Left ventricle myocardium inferior (tissue), 1 donor: Measurements from ENCODE around the gene CDIP1. TPM values are rescaled to one million over a fixed set of nuclear protein-coding genes. Genes with fewer than 3 reads are reported as not detected.

Experiments used
- DNase-seq: peaks from one replicate; pipeline ENCODE4 v3.0.0-alpha.2; 2020
- H3K27ac ChIP-seq: fragments of 200-600 bp; replicated peaks from 2 replicates; pipeline ENCODE4 v1.8.0; 2021
- H3K27me3 ChIP-seq: fragments of 200-600 bp; 2 replicates; pipeline ENCODE4 v1.8.0; 2021; ENCODE audit warnings: low read depth
- H3K36me3 ChIP-seq: fragments of 200-600 bp; 2 replicates; pipeline ENCODE4 v1.8.0; 2021
- H3K4me1 ChIP-seq: fragments of 200-600 bp; 2 replicates; pipeline ENCODE4 v1.8.0; 2021
- H3K4me3 ChIP-seq: fragments of 200-600 bp; 2 replicates; pipeline ENCODE4 v1.8.0; 2021; ENCODE audit warnings: mild to moderate bottlenecking, moderate library complexity
- H3K9me3 ChIP-seq: fragments of 200-600 bp; replicated peaks from 2 replicates; pipeline ENCODE4 v1.8.0; 2021
- CTCF ChIP-seq: fragments of 200-600 bp; IDR thresholded peaks from 2 replicates; pipeline ENCODE4 v1.8.0; 2021; ENCODE audit warnings: antibody characterized with exemption, mild to moderate bottlenecking, borderline replicate concordance
- intact Hi-C: fragments of 100-400 bp; cut with micrococcal nuclease; formaldehyde crosslinking; loops from one replicate; pipeline ENCODE4 v1.11.0; 2022
- total RNA-seq: library from RNA; stranded (reverse); fragmentation: NEBNext Ultra II Directional; extraction: Animal tissue kit (Norgen Biotek cat#: 25700); gene quantifications from one replicate; pipeline ENCODE4 v1.2.1, GENCODE V29; 2021
- donor health status: DM: no; HTN: yes; CAD: no; lungs with severe emphysema.

Gene CDIP1
- total RNA-seq, 1 donor from 2014 or later = 48.5 TPM

GRCh38 chr16:4533490-4533889 is 5.1 kb downstream of the CDIP1 start:
- H3K4me1 ChIP-seq = peaks cover 86% of the 10 kb centered on the region
- DNase-seq = no peak
- intact Hi-C loops = no loop called here
- H3K27me3 ChIP-seq = no peaks in the 10 kb centered on the region
- peaks cover 18% of the 10 kb centered on the region for H3K36me3 ChIP-seq
- H3K9me3 ChIP-seq = no peaks in the 10 kb centered on the region
- no peak for TF ChIP-seq CTCF
- peak overlapping the region; percentile 80 for H3K27ac ChIP-seq
- H3K4me3 ChIP-seq = no peak overlapping the region

GRCh38 chr16:4532238-4532637 is 6.3 kb downstream of the CDIP1 start:
- DNase-seq = no peak
- no peaks in the 10 kb centered on the region for H3K9me3 ChIP-seq
- no peak overlapping the region for H3K4me3 ChIP-seq
- TF ChIP-seq CTCF = no peak
- H3K27ac ChIP-seq = peak overlapping the region; percentile 42
- peaks cover 76% of the 10 kb centered on the region for H3K4me1 ChIP-seq
- intact Hi-C loops = no loop called here
- H3K27me3 ChIP-seq = no peaks in the 10 kb centered on the region
- peaks cover 18% of the 10 kb centered on the region for H3K36me3 ChIP-seq

GRCh38 chr16:4531811-4532210 is 6.8 kb downstream of the CDIP1 start:
- no peak for TF ChIP-seq CTCF
- no peaks in the 10 kb centered on the region for H3K9me3 ChIP-seq
- H3K27me3 ChIP-seq = no peaks in the 10 kb centered on the region
- peaks cover 18% of the 10 kb centered on the region for H3K36me3 ChIP-seq
- intact Hi-C loops = no loop called here
- H3K4me1 ChIP-seq = peaks cover 76% of the 10 kb centered on the region
- no peak overlapping the region for H3K4me3 ChIP-seq
- DNase-seq = no peak
- H3K27ac ChIP-seq = peak overlapping the region; percentile 42

- Histone ChIP-seq H3K9me3 (no peaks in the 10 kb centered on the region), H3K27ac (peak overlapping the region; percentile 27), H3K4me1 (peaks cover 76% of the 10 kb centered on the region), H3K27me3 (no peaks in the 10 kb centered on the region), H3K36me3 (peaks cover 18% of the 10 kb centered on the region), H3K4me3 (no peak overlapping the region)
- intact Hi-C loops = loop anchor here (10.0 kb wide), 1 partner anchor 85 kb away; the partner anchor contains the start of gene UBALD1
- no peak for DNase-seq
- TF ChIP-seq CTCF = no peak
Observed at GRCh38 chr16:4529085-4530060, 9.2 kb downstream of the CDIP1 start.

- no peaks in the 10 kb centered on the region for H3K36me3 ChIP-seq
- no peaks in the 10 kb centered on the region for H3K27me3 ChIP-seq
- no peak for DNase-seq
- no peak for TF ChIP-seq CTCF
- H3K9me3 ChIP-seq = no peaks in the 10 kb centered on the region
- H3K4me1 ChIP-seq = peaks cover 75% of the 10 kb centered on the region
- H3K4me3 ChIP-seq = no peak overlapping the region
- intact Hi-C loops = loop anchor here (10.0 kb wide), 1 partner anchor 89 kb away; the partner anchor contains the start of gene UBALD1
- H3K27ac ChIP-seq = peak overlapping the region; percentile 75
Observed at GRCh38 chr16:4525634-4526277, 12.8 kb downstream of the CDIP1 start.
